HFFc6 (cell line): ENCODE data around the gene SLC22A25. TPM values are rescaled to one million over a fixed set of nuclear protein-coding genes. Genes with fewer than 3 reads are reported as not detected.

Source experiments
- DNase-seq: peaks from one replicate; pipeline ENCODE4 v3.0.0-alpha.2; 2018
- H3K27ac Mint-ChIP-seq: 2 replicates; pipeline ENCODE4 v1.8.0; 2020; ENCODE audit warnings: mild to moderate bottlenecking, mixed read lengths
- H3K27me3 Mint-ChIP-seq: 2 replicates; pipeline ENCODE4 v1.8.0; 2021; ENCODE audit warnings: mild to moderate bottlenecking, moderate library complexity, mixed read lengths; ENCODE audit not compliant: insufficient read depth
- H3K36me3 Mint-ChIP-seq: 2 replicates; pipeline ENCODE4 v1.8.0; 2021; ENCODE audit warnings: low read depth, mixed read lengths
- H3K4me1 Mint-ChIP-seq: 2 replicates; pipeline ENCODE4 v1.8.0; 2020; ENCODE audit warnings: low read depth, mixed read lengths
- H3K4me3 Mint-ChIP-seq: 2 replicates; pipeline ENCODE4 v1.8.0; 2020; ENCODE audit warnings: mild to moderate bottlenecking, moderate library complexity, mixed read lengths
- H3K9me3 Mint-ChIP-seq: 2 replicates; pipeline ENCODE4 v1.8.0; 2020; ENCODE audit warnings: mild to moderate bottlenecking, mixed read lengths
- total RNA-seq, 6 experiments: library from RNA; stranded (reverse); fragmentation: NEBNext Ultra II Directional; extraction: Animal tissue kit (Norgen Biotek cat#: 25700); gene quantifications; 2 replicates in 1 of 6; 3 replicates in 5 of 6; pipeline ENCODE4 v1.2.3, GENCODE V29; 2021
- TF ChIP-seq, protein P1 (sequence below): fragments of 200-600 bp; sonication (generic); IDR thresholded peaks from 2 replicates; pipeline ENCODE4 v1.5.0; 2021; ENCODE audit warnings: antibody characterized with exemption, mild to moderate bottlenecking

The SLC22A25 gene
- total RNA-seq, 6 experiments from 2014 or later = not detected

DNA sequence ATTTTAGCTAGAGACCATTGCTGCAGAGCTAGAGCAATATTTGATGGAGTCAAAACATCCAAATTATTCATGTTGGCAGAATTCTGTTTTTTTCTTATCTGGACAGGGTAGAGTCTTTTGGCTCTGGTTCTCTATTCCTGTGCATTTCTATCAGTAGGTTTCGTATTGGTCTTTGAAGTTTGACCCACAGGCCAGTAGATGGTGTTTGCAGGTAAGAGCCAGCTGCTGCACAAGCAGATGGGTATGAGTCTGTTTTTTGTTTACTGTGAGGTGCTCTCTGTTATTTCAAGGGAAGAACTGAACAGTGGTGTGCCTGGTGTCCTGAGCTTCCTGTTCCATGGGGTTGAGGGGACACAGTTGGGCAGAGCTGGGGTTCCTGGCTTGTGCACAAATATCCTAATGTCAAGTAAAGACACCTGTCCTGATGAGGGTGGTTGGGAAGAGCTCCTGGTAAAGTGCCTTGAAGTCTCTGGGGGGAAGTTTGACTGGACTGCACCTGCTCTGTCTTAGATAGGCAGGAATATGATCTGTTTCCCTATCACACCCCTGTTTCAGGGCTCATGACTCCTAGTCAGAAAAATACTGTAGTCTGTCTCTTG, 34.0 kb upstream of the SLC22A25 start:
- H3K27me3 Mint-ChIP-seq = no peaks in the 10 kb centered on the region
- no peak overlapping the region for H3K27ac Mint-ChIP-seq
- H3K9me3 Mint-ChIP-seq = no peaks in the 10 kb centered on the region
- no peaks in the 10 kb centered on the region for H3K36me3 Mint-ChIP-seq
- TF ChIP-seq, protein P1, sequence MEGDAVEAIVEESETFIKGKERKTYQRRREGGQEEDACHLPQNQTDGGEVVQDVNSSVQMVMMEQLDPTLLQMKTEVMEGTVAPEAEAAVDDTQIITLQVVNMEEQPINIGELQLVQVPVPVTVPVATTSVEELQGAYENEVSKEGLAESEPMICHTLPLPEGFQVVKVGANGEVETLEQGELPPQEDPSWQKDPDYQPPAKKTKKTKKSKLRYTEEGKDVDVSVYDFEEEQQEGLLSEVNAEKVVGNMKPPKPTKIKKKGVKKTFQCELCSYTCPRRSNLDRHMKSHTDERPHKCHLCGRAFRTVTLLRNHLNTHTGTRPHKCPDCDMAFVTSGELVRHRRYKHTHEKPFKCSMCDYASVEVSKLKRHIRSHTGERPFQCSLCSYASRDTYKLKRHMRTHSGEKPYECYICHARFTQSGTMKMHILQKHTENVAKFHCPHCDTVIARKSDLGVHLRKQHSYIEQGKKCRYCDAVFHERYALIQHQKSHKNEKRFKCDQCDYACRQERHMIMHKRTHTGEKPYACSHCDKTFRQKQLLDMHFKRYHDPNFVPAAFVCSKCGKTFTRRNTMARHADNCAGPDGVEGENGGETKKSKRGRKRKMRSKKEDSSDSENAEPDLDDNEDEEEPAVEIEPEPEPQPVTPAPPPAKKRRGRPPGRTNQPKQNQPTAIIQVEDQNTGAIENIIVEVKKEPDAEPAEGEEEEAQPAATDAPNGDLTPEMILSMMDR = no peak
- no peaks in the 10 kb centered on the region for H3K4me1 Mint-ChIP-seq
- no peak overlapping the region for H3K4me3 Mint-ChIP-seq
- no peak for DNase-seq

- H3K36me3 Mint-ChIP-seq = no peaks in the 10 kb centered on the region
- peak; percentile 5 for DNase-seq
- H3K4me1 Mint-ChIP-seq = no peaks in the 10 kb centered on the region
- H3K27me3 Mint-ChIP-seq = no peaks in the 10 kb centered on the region
- no peak overlapping the region for H3K4me3 Mint-ChIP-seq
- no peak overlapping the region for H3K27ac Mint-ChIP-seq
- TF ChIP-seq, protein P1 = peak; percentile 24; the same call in 1 of the 2 replicates
- no peaks in the 10 kb centered on the region for H3K9me3 Mint-ChIP-seq
Measured at GRCh38 chr11:63274776-63275175, 31.4 kb upstream of the SLC22A25 start.

- H3K27ac Mint-ChIP-seq = no peak overlapping the region
- DNase-seq = no peak
- TF ChIP-seq, protein P1 = no peak
- H3K9me3 Mint-ChIP-seq = 0 out of 2 replicates have a peak, but pooled peaks cover 4% of the 10 kb centered on the region
- H3K4me1 Mint-ChIP-seq = no peaks in the 10 kb centered on the region
- no peaks in the 10 kb centered on the region for H3K36me3 Mint-ChIP-seq
- H3K27me3 Mint-ChIP-seq = no peaks in the 10 kb centered on the region
- no peak overlapping the region for H3K4me3 Mint-ChIP-seq
Measured at GRCh38 chr11:63273685-63274084, 30.3 kb upstream of the SLC22A25 start.

DNA sequence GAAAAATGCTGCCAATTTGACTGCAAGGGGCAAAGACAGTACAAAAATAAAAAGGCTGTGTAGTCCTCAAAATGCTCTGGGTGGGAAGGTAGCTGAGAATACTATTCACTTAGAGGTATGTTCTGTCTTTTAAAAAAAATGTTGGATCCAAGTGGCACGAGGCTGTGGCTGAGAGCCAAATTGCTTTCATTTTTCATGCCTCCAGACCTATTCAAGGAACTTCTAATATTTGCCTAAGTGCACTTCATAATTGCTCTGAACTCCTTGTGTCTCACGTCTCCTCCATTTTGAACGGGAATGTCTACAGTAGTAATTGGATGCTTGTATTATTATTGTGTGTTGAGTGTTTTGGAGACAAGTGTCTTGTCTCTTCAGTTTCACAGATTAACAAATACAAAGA, 19.1 kb upstream of the SLC22A25 start:
- Mint-ChIP-seq H3K4me3 (no peak overlapping the region), H3K36me3 (no peaks in the 10 kb centered on the region), H3K27ac (no peak overlapping the region), H3K9me3 (no peaks in the 10 kb centered on the region), H3K4me1 (no peaks in the 10 kb centered on the region), H3K27me3 (peaks cover 4% of the 10 kb centered on the region; the same call in 1 of the 2 replicates)
- DNase-seq = no peak
- TF ChIP-seq, protein P1 = no peak

DNA sequence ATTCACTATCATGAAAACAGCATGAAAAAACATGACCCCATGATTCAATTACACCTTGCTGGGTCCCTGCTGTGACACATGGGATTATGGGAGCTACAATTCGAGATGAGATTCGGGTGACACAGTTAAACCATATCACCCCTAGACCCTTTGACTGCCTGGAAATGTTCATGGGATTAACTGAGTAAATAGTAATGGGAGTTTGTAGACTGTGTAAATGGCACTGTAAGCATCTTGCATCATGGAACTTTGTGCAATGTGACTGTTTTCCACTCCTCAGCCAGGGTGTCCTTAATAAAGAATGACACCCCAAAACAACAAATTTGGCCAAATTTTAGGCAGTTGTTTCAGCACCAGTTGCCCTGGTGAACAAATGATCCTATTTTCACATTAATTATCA, 7.9 kb upstream of the SLC22A25 start:
- no peak overlapping the region for H3K4me3 Mint-ChIP-seq
- peaks cover 2% of the 10 kb centered on the region; the same call in 1 of the 2 replicates for H3K27me3 Mint-ChIP-seq
- no peaks in the 10 kb centered on the region for H3K9me3 Mint-ChIP-seq
- no peaks in the 10 kb centered on the region for H3K4me1 Mint-ChIP-seq
- H3K27ac Mint-ChIP-seq = no peak overlapping the region
- H3K36me3 Mint-ChIP-seq = no peaks in the 10 kb centered on the region
- DNase-seq = no peak
- TF ChIP-seq, protein P1 = no peak
